GM23338 (cell line): ENCODE measurements around the gene FBLN1. TPM values are rescaled to one million over a fixed set of nuclear protein-coding genes. Genes with fewer than 3 reads are reported as not detected.
"Not testable (repeated sequence)": the region's sequence is repeated elsewhere in the genome, so short reads cannot be mapped to it uniquely, and the experiment has no call there.

ENCODE experiments used
- ATAC-seq: fragments of 200-7000 bp; cut with Tn5 transposase; 3 replicates; pipeline ENCODE4 v1.9.1; 2020
- DNase-seq: peaks from one replicate; pipeline ENCODE4 v3.0.0-alpha.2; 2015; ENCODE audit warnings: low spot score
- H2AFZ ChIP-seq: fragments of 200-600 bp; sonication (generic); 2 replicates; pipeline ENCODE4 v1.8.0; 2016; ENCODE audit warnings: antibody characterized with exemption, mild to moderate bottlenecking, moderate library complexity
- H3F3A ChIP-seq: fragments of 200-600 bp; sonication (generic); replicated peaks from 2 replicates; pipeline ENCODE4 v1.8.0; 2017; ENCODE audit warnings: antibody characterized with exemption, mixed run types, low read depth
- H3K27ac ChIP-seq: fragments of 200-600 bp; sonication (generic); 2 replicates; pipeline ENCODE4 v1.6.1; 2016; ENCODE audit warnings: low read depth
- H3K27me3 ChIP-seq: fragments of 200-600 bp; sonication (generic); 2 replicates; pipeline ENCODE4 v1.8.0; 2016; ENCODE audit warnings: mild to moderate bottlenecking, mixed run types, moderate library complexity; ENCODE audit not compliant: insufficient read depth
- H3K36me3 ChIP-seq: fragments of 200-600 bp; sonication (generic); 2 replicates; pipeline ENCODE4 v1.8.0; 2016; ENCODE audit warnings: mild to moderate bottlenecking; ENCODE audit not compliant: insufficient read depth
- H3K4me1 ChIP-seq: fragments of 200-600 bp; sonication (generic); 2 replicates; pipeline ENCODE4 v1.8.0; 2016; ENCODE audit warnings: mild to moderate bottlenecking, moderate library complexity; ENCODE audit not compliant: insufficient read depth
- H3K4me2 ChIP-seq: fragments of 200-600 bp; sonication (generic); 2 replicates; pipeline ENCODE4 v1.7.1; 2017; ENCODE audit warnings: mixed run types
- H3K4me3 ChIP-seq: fragments of 200-600 bp; sonication (generic); 2 replicates; pipeline ENCODE4 v1.6.1; 2016; ENCODE audit warnings: mixed run types
- H3K79me2 ChIP-seq: fragments of 200-600 bp; sonication (generic); replicated peaks from 2 replicates; pipeline ENCODE4 v1.8.0; 2017; ENCODE audit warnings: mild to moderate bottlenecking; ENCODE audit not compliant: insufficient read depth
- H3K9me2 ChIP-seq: fragments of 200-600 bp; sonication (generic); 2 replicates; pipeline ENCODE4 v1.8.0; 2017; ENCODE audit not compliant: insufficient read depth
- H4K20me1 ChIP-seq: fragments of 200-600 bp; sonication (generic); replicated peaks from 2 replicates; pipeline ENCODE4 v1.8.0; 2017; ENCODE audit warnings: mild to moderate bottlenecking; ENCODE audit not compliant: insufficient read depth
- H3K27ac Mint-ChIP-seq: 2 replicates; pipeline ENCODE4 v1.8.0; 2020; ENCODE audit warnings: inconsistent platforms, mild to moderate bottlenecking, moderate library complexity, mixed read lengths
- H3K27me3 Mint-ChIP-seq: 3 replicates; pipeline ENCODE4 v1.8.0; 2022; ENCODE audit warnings: low read depth, mild to moderate bottlenecking, moderate library complexity, mixed read lengths, inconsistent platforms; ENCODE audit not compliant: insufficient read depth, poor library complexity
- H3K36me3 Mint-ChIP-seq: 3 replicates; pipeline ENCODE4 v1.8.0; 2021; ENCODE audit warnings: low read depth, mild to moderate bottlenecking, inconsistent platforms, moderate library complexity, mixed read lengths
- H3K4me1 Mint-ChIP-seq: 3 replicates; pipeline ENCODE4 v1.8.0; 2020; ENCODE audit warnings: mild to moderate bottlenecking, inconsistent platforms, mixed read lengths
- H3K4me3 Mint-ChIP-seq: 3 replicates; pipeline ENCODE4 v1.8.0; 2021; ENCODE audit warnings: moderate library complexity, mild to moderate bottlenecking, inconsistent platforms, mixed read lengths
- H3K9me3 Mint-ChIP-seq: 3 replicates; pipeline ENCODE4 v1.8.0; 2020; ENCODE audit warnings: moderate library complexity, mild to moderate bottlenecking, inconsistent platforms, mixed read lengths
- CREB1 ChIP-seq: fragments of 250-450 bp; sonication (Bioruptor Pico); IDR thresholded peaks from 2 replicates; pipeline ENCODE4 v1.5.0; 2020; ENCODE audit warnings: low read depth, mild to moderate bottlenecking, moderate library complexity
- EZH2phosphoT487 ChIP-seq: fragments of 200-600 bp; sonication (generic); IDR thresholded peaks from one replicate; pipeline ENCODE4 v1.8.1; 2018; ENCODE audit warnings: antibody characterized with exemption; ENCODE audit not compliant: unreplicated experiment
- ZNF114 ChIP-seq: fragments of 250-450 bp; sonication (Bioruptor Pico); IDR thresholded peaks from 2 replicates; pipeline ENCODE4 v1.5.0; 2020; ENCODE audit warnings: mild to moderate bottlenecking, moderate library complexity
- ZNF331 ChIP-seq: fragments of 250-450 bp; sonication (Bioruptor Pico); IDR thresholded peaks from 2 replicates; pipeline ENCODE4 v1.5.0; 2020; ENCODE audit warnings: low read depth, mild to moderate bottlenecking, moderate library complexity
- polyA plus RNA-seq: library from polyadenylated mRNA; unstranded; fragments of >200 nt; fragmentation: Nextera tagmentation; extraction: Ambion mirVana; gene quantifications from 2 replicates; pipeline ENCODE4 v1.2.1, GENCODE V29; 2016
- total RNA-seq: library from RNA; depleted of rRNA; stranded (reverse); fragments of >200 nt; shearing (Covaris generic); gene quantifications from 2 replicates; pipeline ENCODE4 v1.2.3, GENCODE V29; 2014
- TF ChIP-seq, protein P1 (sequence below), 2 experiments: fragments of 200-600 bp in 1 of 2; sonication (generic) in 1 of 2; conservative IDR thresholded peaks; 2 replicates each; pipeline versions ENCODE4 v1.5.1 to v1.6.1; 2016 to 2017; ENCODE audit warnings: antibody characterized with exemption in 2 of 2, low read depth in 2 of 2, mild to moderate bottlenecking in 2 of 2, moderate library complexity in 1 of 2
- TF ChIP-seq, protein P2 (sequence below): IDR thresholded peaks from 2 replicates; pipeline ENCODE4 v1.6.1; 2016; ENCODE audit warnings: antibody characterized with exemption
- TF ChIP-seq, protein P3 (sequence below): IDR thresholded peaks from one replicate; pipeline ENCODE4 v1.6.1; 2018; ENCODE audit warnings: antibody characterized with exemption; ENCODE audit not compliant: unreplicated experiment

Gene FBLN1
- total and polyA plus RNA-seq, 2 experiments from 2014 or later = 90.1 to 137 TPM

DNA sequence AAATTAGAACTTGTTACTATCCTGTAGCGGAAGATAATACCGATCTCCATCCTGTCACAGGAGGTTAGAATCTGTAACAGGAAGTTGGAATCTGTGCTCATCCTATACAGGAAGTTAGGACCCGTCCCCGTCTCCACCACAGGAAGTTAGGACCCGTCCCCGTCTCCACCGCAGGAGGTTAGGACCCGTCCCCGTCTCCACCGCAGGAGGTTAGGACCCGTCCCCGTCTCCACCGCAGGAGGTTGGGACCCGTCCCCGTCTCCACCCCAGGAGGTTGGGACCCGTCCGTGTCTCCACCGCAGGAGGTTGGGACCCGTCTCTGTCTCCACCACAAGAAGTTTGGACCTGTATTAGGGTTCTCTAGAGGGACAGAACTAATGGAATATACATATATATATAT, 52.2 kb downstream of the FBLN1 start:
- Histone ChIP-seq H3K4me2 (no peak overlapping the region), H4K20me1 (no peaks in the 10 kb centered on the region), H3K27me3 (no peaks in the 10 kb centered on the region), H3K9me2 (no peaks in the 10 kb centered on the region), H3K4me3 (no peak overlapping the region), H3K27ac (no peak overlapping the region), H3K4me1 (peaks cover 3% of the 10 kb centered on the region), H2AFZ (no peak overlapping the region), H3K79me2 (no peaks in the 10 kb centered on the region), H3F3A (no peaks in the 10 kb centered on the region), H3K36me3 (peaks cover 5% of the 10 kb centered on the region; the same call in 1 of the 2 replicates)
- TF ChIP-seq EZH2phosphoT487 (no peak), ZNF331 (CRISPR knock-in tag) (no peak), ZNF114 (CRISPR knock-in tag) (no peak), CREB1 (CRISPR knock-in tag) (no peak)
- TF ChIP-seq, protein P1, sequence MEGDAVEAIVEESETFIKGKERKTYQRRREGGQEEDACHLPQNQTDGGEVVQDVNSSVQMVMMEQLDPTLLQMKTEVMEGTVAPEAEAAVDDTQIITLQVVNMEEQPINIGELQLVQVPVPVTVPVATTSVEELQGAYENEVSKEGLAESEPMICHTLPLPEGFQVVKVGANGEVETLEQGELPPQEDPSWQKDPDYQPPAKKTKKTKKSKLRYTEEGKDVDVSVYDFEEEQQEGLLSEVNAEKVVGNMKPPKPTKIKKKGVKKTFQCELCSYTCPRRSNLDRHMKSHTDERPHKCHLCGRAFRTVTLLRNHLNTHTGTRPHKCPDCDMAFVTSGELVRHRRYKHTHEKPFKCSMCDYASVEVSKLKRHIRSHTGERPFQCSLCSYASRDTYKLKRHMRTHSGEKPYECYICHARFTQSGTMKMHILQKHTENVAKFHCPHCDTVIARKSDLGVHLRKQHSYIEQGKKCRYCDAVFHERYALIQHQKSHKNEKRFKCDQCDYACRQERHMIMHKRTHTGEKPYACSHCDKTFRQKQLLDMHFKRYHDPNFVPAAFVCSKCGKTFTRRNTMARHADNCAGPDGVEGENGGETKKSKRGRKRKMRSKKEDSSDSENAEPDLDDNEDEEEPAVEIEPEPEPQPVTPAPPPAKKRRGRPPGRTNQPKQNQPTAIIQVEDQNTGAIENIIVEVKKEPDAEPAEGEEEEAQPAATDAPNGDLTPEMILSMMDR (conservative IDR thresholded peaks at IDR 0.05; ENCODE audit: low read depth in 2 of 2) = no peak
- TF ChIP-seq, protein P2, sequence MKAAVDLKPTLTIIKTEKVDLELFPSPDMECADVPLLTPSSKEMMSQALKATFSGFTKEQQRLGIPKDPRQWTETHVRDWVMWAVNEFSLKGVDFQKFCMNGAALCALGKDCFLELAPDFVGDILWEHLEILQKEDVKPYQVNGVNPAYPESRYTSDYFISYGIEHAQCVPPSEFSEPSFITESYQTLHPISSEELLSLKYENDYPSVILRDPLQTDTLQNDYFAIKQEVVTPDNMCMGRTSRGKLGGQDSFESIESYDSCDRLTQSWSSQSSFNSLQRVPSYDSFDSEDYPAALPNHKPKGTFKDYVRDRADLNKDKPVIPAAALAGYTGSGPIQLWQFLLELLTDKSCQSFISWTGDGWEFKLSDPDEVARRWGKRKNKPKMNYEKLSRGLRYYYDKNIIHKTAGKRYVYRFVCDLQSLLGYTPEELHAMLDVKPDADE = no peak
- TF ChIP-seq, protein P3, sequence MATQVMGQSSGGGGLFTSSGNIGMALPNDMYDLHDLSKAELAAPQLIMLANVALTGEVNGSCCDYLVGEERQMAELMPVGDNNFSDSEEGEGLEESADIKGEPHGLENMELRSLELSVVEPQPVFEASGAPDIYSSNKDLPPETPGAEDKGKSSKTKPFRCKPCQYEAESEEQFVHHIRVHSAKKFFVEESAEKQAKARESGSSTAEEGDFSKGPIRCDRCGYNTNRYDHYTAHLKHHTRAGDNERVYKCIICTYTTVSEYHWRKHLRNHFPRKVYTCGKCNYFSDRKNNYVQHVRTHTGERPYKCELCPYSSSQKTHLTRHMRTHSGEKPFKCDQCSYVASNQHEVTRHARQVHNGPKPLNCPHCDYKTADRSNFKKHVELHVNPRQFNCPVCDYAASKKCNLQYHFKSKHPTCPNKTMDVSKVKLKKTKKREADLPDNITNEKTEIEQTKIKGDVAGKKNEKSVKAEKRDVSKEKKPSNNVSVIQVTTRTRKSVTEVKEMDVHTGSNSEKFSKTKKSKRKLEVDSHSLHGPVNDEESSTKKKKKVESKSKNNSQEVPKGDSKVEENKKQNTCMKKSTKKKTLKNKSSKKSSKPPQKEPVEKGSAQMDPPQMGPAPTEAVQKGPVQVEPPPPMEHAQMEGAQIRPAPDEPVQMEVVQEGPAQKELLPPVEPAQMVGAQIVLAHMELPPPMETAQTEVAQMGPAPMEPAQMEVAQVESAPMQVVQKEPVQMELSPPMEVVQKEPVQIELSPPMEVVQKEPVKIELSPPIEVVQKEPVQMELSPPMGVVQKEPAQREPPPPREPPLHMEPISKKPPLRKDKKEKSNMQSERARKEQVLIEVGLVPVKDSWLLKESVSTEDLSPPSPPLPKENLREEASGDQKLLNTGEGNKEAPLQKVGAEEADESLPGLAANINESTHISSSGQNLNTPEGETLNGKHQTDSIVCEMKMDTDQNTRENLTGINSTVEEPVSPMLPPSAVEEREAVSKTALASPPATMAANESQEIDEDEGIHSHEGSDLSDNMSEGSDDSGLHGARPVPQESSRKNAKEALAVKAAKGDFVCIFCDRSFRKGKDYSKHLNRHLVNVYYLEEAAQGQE = no peak
- no peak overlapping the region for H3K27ac Mint-ChIP-seq
- H3K4me1 Mint-ChIP-seq = peaks cover 12% of the 10 kb centered on the region
- H3K27me3 Mint-ChIP-seq = peaks cover 2% of the 10 kb centered on the region
- H3K4me3 Mint-ChIP-seq = no peak overlapping the region
- H3K36me3 Mint-ChIP-seq = peaks cover 73% of the 10 kb centered on the region
- peaks cover 19% of the 10 kb centered on the region for H3K9me3 Mint-ChIP-seq
- ATAC-seq (no peak), DNase-seq (no peak)

DNA sequence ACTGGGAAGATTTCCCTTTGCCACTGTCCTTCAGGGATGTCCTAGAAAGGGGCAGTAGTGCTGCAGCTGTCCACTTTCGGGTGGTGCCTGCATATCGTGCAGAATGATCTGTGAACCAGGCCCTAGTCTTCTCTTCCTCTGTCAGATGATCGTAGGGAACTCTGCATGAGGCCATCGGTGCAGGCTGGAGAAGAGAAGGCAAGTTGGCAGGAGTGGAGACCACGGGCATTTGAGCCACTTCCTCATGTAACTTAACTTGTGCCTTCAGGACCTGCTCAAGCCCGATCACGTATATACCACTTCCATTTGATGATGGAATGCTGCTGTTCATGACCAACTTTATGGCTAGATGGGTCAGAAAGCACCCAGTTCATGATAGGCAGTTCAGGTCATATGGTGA, 55.2 kb downstream of the FBLN1 start:
- not testable (repeated sequence) for H3K27me3 Mint-ChIP-seq, DNase-seq, H3K79me2 ChIP-seq, H3K4me3 ChIP-seq, H3K4me2 ChIP-seq, H3K4me1 Mint-ChIP-seq, H4K20me1 ChIP-seq, H3K4me1 ChIP-seq, H3K27ac Mint-ChIP-seq, H3K27ac ChIP-seq, ATAC-seq, H3K4me3 Mint-ChIP-seq, H3K27me3 ChIP-seq, H2AFZ ChIP-seq, H3K9me2 ChIP-seq, H3F3A ChIP-seq, H3K36me3 ChIP-seq
- peaks cover 46% of the 10 kb centered on the region for H3K9me3 Mint-ChIP-seq
- peaks cover 81% of the 10 kb centered on the region for H3K36me3 Mint-ChIP-seq

DNA sequence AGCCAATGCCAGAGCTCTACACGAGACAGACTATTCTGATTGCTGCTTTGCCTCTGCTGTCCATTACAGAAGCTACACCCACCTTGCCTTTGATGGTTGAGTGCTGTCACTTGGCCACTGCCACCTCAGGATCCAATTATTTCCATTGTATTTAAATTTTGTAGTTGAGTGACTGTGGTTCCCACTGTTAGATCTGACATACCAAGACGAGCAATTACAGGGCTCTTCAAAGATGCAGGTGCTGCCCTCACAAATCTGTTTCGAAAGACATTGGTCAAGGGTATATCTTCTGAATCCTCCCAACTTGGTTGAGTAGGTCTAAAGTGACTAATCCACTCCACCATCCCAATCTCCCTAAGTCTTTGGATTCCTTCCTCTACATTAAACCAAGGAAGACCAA, 57.4 kb downstream of the FBLN1 start:
- H3F3A ChIP-seq, H3K27me3 ChIP-seq, H3K4me3 Mint-ChIP-seq, DNase-seq, ATAC-seq, H3K4me1 Mint-ChIP-seq, H3K79me2 ChIP-seq, H3K4me3 ChIP-seq, H3K27me3 Mint-ChIP-seq, H3K27ac Mint-ChIP-seq, H3K4me2 ChIP-seq, H3K27ac ChIP-seq, H3K4me1 ChIP-seq, H4K20me1 ChIP-seq, H3K9me2 ChIP-seq, H2AFZ ChIP-seq: not testable (repeated sequence)
- peaks cover 93% of the 10 kb centered on the region for H3K36me3 Mint-ChIP-seq
- peaks cover 12% of the 10 kb centered on the region; the same call in 1 of the 2 replicates for H3K36me3 ChIP-seq
- peaks cover 51% of the 10 kb centered on the region for H3K9me3 Mint-ChIP-seq

DNA sequence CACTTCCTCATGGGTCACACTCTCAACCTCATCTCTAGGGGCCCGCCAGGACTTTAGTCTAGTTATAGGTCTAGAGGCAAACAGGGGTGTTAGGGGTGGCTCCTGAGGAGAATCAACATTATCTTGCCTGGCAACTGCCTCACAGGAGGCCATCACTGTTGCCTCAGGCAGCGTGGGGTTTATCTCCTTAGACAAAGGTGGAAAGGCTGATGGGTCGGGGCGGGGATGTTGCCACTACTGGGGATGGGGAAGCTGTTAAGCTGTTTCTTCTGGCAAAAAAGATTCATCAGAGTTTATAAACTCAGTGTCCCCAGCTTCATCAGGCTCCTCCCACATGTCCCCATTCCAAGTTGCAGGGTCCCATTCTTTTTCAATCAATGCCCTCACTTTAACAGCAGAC, 58.1 kb downstream of the FBLN1 start:
- not testable (repeated sequence) for H3K4me1 ChIP-seq, H3K27me3 ChIP-seq, H3K4me1 Mint-ChIP-seq, H3F3A ChIP-seq, H3K4me3 ChIP-seq, H2AFZ ChIP-seq, H3K9me2 ChIP-seq, DNase-seq, H4K20me1 ChIP-seq, H3K27ac Mint-ChIP-seq, ATAC-seq, H3K36me3 ChIP-seq, H3K4me3 Mint-ChIP-seq, H3K4me2 ChIP-seq, H3K27ac ChIP-seq, H3K79me2 ChIP-seq, H3K27me3 Mint-ChIP-seq
- peaks cover 91% of the 10 kb centered on the region for H3K36me3 Mint-ChIP-seq
- peaks cover 54% of the 10 kb centered on the region for H3K9me3 Mint-ChIP-seq
